ENCODE data around the gene SCAPER.
"Not testable (repeated sequence)": the region's sequence is repeated elsewhere in the genome, so short reads cannot be mapped to it uniquely, and the experiment has no call there.

SCAPER gene

DNA sequence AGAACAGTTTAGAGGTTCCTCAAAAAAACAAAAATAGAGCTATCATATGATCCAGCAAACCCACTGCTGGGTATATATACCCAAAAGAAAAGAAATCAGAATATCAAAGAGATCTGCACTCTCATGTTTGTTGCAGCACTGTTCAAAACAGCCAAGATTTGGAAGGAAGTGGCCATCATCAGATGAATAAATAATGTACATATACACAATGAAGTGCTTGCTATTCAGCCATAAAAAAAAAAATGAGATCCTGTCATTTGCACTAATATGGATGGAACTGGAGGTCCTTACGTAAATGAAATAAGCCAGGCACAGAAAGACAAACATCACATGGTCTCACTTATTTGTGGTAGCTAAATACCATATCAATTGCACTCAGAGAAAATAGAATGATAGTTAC lies 58.4 kb downstream of the SCAPER start:
- no peak for DNase-seq

- no peak for DNase-seq
Measured at GRCh38 chr15:76844096-76844495, 61.0 kb downstream of the SCAPER start.

GRCh38 chr15:76843269-76843668 lies 61.9 kb downstream of the SCAPER start:
- no peak for DNase-seq

- no peak for DNase-seq
Measured at GRCh38 chr15:76840830-76841460, 64.2 kb downstream of the SCAPER start.

DNA sequence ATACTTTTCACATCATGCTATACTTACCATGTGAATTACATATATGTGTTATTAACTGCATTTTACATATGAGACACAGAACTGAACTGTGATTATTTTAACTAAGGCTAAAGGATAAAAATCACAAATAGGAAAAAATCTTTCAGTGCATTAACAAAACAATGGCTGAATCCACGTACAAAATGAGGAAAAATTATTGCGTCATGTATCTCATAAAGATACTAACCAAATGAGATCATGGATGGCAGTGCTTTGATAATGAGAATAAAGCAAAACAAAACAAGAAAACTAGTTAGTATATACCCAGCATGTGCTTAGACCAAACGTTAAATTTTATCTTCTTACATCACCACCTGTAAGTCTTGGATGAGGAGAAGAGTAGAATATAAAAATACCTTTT lies 66.0 kb downstream of the SCAPER start:
- no peak for DNase-seq

DNA sequence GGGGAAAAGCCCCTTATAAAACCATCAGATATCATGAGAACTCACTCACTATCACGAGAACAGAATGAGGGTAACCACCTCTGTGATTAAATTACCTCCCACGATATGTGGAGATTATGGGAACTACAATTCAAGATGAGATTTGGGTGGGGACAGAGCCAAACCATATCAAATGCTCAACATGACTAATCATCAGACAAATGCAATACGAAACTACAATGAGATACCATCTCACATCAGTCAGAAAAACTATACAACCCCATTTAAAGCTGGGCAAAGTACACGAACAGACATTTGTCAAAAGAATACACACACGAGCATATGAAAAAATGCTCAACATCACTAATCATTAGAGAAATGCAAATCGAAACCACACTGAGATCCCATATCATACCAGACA lies 67.7 kb downstream of the SCAPER start:
- DNase-seq = no peak

- DNase-seq = no peak
Measured at GRCh38 chr15:76829939-76830338, 75.2 kb downstream of the SCAPER start.

DNA sequence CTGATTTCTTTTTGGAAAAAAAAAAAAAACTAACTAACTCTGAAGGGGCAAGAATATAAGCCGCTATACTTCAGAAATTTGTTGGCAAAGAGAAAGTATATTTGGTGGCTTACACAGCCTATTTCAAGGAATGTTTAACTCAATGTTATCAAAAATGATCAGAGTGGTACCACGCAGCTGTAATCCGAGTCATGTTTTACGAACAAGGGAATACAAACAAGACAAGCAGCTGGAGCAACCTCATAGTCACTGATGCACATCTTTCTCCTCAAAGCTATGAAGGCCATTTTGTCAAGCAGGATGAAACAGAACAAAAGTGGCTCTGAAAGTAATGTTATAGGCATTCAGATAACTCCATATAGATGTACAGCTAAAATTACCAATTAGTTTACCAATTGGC lies 81.2 kb downstream of the SCAPER start:
- DNase-seq = no peak

GRCh38 chr15:76823303-76823702 lies 81.8 kb downstream of the SCAPER start:
- no peak for DNase-seq

DNA sequence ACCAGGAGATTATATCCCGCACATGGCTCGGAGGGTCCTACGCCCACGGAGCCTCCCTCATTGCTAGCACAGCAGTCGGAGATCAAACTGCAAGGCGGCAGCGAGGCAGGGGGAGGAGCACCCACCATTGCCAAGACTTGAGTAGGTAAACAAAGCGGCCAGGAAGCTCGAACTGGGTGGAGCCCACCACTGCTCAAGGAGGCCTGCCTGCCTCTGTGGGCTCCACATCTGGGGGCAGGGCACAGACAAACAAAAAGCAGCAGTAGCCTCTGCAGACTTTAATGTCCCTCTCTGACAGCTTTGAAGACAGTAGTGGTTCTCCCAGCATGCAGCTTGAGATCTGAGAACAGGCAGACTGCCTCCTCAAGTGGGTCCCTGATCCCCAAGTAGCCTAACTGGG lies 86.2 kb downstream of the SCAPER start:
- not testable (repeated sequence) for DNase-seq

- DNase-seq = no peak
Measured at GRCh38 chr15:76815421-76815820, 89.7 kb downstream of the SCAPER start.

DNA sequence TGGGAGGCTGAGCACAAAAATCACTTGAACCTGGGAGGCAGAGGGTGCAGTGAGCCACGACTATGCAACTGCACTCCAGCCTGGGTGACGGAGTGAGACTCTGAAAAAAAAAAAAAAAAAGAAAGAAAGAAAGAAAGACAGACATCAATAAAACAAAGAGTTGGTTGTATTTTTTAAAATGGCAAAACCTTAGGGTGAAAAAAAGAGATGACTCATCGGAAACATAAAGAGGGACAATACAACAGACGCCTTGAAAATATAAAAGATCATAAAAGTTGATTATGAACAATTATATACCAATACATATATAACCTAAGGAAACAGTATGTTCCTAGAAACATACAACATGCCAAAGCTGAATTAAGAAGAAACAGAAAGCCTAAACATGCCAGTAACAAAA lies 92.8 kb downstream of the SCAPER start:
- DNase-seq = no peak

DNA sequence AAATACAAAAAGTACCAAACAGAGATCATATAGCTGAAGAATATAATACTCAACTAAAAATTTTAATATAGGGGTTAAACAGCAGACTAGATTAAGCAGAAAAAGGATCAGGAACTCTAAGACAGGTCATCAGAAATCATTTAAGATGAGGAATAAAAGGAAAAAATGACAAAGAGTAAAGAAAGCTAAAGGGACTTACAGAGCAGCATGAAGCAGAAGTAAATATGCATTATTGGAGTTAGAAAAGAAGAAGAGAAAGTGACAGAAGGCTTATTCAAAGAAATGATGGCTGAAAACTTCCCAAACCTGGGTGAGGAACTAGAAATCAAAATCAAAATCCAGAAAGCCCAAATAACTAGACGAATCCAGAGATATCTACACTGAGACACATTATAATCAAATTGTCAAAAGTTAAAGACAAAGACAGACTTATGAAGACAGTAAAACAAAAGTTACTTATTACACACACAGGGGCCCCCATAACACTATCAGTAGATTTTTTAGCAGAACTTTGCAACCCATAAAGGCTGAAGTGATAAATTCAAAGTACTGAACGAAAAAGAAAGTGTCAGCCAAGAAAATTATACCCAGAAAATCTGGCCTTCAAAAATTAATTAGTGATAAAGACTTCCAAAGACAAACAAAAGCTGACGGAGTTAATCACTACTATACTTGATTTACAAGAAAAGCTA lies 95.6 kb downstream of the SCAPER start:
- no peak for DNase-seq

- DNase-seq = no peak
Measured at GRCh38 chr15:76803049-76803571, 102.0 kb downstream of the SCAPER start.

GRCh38 chr15:76802411-76802810 lies 102.7 kb downstream of the SCAPER start:
- no peak for DNase-seq

GRCh38 chr15:76799760-76800159 lies 105.4 kb downstream of the SCAPER start:
- no peak for DNase-seq

DNA sequence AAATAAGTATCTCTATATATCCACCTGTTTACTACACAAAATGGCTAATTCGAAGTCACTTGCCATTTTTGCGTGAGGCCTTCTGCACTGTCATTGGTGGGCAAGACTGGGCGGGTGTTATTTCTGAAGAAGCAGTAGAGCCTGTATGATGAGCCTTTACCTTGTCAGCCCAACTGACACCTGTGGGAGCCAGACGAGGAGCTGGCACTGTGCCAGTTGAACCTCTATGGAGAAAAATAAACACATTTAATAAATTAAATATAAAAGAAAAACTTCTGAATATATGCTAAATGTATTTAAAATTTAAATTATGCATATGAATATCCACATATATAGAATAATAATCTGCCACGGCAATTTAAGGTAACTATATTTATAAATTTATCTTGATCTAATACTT lies 109.9 kb downstream of the SCAPER start:
- no peak for DNase-seq

DNA sequence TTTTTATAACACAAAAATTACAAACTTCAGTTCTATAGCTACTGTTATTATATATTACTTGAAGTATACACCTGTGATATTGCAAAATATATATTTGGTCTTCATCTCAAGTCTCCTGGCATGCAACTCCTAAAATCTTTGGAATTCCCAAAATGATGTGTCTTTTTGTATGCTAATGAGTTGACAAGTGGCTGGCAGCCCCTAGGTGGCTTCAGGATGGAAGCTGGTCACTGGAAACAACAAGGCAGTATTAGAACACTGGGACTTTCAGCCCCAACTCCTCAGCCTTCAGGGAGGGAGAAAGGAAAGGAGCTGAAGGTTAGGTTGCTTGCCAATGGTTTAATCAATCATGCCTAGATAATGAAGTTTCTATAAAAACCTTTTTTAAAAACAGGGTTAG lies 112.0 kb downstream of the SCAPER start:
- no peak for DNase-seq

GRCh38 chr15:76791511-76791910 lies 113.6 kb downstream of the SCAPER start:
- no peak for DNase-seq

DNA sequence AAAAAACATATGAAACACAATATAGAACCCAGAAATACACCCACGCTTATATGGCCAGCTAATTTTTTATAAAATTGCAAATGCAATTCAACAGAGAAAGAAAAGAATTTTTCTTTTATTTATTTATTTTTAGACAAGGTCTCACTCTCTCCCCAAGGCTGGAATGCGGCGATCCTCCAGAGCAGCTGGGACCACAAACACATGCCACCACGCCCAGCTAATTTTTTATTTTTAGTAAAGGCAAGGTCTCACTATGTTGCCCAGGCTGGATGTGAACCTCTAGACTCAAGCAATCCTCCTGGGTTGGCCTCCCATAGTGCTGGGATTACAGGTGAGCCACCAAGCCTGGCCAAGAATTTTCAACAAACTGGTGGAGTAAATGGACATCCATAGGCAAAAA lies 117.9 kb downstream of the SCAPER start:
- DNase-seq = no peak

DNA sequence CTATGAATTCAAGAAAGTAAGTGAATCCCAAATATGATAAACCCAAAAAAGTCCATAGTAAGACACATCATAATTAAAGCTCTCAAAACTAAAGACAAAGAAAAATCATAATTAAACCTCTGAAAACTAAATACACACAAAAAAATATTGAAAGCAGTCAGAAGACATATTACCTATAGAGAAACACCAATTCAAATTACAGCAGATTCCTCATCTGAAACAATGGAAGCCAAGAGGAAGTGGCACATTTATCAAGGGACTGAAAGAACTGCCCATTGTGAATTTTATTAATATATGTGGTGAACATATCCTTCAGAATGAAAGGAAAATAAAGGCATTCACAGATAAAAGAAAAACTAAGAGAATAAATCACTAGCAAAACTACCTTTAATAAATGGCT lies 128.2 kb downstream of the SCAPER start:
- no peak for DNase-seq

GRCh38 chr15:76776480-76776879 lies 128.7 kb downstream of the SCAPER start:
- no peak for DNase-seq

GRCh38 chr15:76773234-76773633 lies 131.9 kb downstream of the SCAPER start:
- DNase-seq = no peak

- no peak for DNase-seq
Measured at GRCh38 chr15:76772776-76773175, 132.4 kb downstream of the SCAPER start.

DNA sequence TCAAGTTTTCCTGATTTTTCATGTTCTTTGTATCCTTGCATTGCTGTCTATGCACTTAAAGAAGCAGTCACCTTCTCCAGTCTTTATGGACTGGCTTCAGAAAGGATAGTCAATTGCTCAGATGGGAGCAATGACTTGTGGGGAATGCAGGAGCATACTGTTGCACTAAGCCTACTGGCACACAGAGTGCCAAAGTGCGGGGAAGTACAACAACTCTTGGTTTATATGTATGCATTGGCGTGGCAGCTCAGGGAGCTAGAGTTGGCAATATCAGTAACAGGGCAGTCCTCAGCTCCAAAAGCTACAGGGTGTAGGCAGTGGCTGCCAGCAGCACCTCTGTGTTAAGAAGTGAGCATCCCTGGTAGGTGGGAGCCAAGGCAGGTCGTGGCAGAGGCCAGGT lies 141.1 kb downstream of the SCAPER start:
- no peak for DNase-seq

All from stimulated activated naive CD4-positive, alpha-beta T cell (primary cell).